Brain pericyte (primary cell): ENCODE data around the gene DHX38.
"Not testable (repeated sequence)": the region's sequence is repeated elsewhere in the genome, so short reads cannot be mapped to it uniquely, and the experiment has no call there.

Source experiments
- DNase-seq: peaks from one replicate; pipeline ENCODE4 v3.0.0-alpha.2; 2012; ENCODE audit warnings: low read depth, low spot score

DHX38 gene

DNA sequence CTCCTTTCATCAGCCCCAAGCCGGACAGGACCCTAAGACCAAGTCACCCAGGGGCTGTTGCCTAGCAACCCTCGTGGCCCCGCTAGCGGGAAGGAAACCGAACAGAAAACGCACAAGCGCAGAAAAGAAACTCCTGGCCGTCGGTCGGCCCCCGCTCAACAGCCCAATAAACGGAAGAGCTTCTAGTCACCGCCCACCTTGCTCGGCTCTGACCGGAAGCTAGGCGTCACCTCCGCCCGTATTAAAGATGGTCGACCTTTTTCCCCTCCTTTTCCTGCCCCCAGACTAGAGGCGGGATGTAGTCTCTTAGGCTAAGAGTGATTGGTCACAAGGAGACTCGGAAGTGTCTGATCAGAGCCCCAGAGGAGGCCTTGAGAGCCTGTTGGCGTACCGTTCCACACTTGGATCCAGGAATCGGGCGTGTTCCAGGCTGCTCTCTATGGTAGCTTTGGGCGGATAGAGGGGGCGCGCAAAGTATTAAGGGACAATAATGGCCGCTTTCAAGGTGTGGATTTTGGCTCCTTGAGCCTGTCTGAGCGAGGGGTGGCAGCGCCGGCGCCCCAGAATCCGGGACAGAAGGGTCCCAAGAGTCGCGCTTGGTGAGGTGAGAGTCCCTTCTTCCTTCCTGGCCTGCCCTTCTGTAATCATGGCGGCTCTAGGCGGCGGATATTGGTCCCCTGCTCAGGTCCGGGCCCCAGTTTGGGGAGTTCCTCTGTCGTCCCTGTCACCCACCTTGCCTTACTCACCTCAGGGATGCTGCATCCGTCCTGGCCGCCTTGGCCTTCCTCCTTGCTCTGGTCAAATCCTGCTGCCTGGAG is at the start of gene DHX38, which contains the start of gene TXNL4B:
TSS of gene DHX38 (plus strand) at position 400 of the 818 bp plus-strand sequence. CDS start 2,311 bp downstream, outside the sequence.
TSS of gene TXNL4B (minus strand) at position 173 of the 818 bp plus-strand sequence. CDS start 2,871 bp downstream, outside the sequence.
- peak; percentile 97 for DNase-seq

DNA sequence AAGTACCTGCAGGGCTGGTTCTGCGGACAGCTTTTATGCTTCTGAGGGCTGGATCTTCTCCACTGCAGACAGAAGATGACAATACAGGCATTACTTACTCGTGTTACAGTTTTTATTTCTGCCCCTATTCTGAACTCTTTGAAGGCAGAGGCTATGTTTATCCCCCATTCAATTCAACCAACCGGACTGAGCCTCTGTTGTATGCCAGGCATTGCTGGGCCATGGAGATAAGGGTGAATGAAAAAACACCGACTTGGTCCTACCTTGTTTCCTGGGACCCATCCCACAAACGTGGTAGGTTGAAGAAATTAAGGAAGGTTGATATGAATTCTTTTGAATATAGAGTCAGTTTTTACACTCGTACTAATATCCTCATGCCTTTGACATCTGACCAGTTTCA is 49.4 kb upstream of the DHX38 start:
- DNase-seq, result no peak

DNA sequence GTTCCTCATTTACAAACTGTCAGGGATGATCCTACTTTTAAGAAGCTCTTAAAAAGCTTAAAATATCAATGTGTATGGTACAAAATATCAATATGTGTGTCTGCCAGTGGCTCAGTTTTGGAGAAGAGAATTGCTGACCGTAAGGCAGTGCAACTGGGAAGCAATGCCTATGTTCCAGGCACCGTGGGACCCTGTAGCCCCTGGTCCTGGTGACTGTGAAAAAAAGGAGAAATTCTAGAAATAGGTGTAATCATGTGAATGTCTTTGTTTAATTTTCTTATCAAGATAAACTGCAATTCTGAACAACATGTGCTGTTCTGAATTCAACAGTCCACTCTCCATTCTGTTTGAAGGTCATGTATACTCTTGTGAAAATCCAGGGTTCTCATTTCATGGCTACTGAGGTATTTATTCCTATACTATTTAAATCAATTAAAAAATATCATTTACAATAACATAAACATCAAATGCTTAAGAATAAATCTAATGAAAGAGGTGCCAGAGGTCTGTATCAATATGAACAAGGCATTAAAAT is 48.8 kb upstream of the DHX38 start:
- no peak for DNase-seq

DNA sequence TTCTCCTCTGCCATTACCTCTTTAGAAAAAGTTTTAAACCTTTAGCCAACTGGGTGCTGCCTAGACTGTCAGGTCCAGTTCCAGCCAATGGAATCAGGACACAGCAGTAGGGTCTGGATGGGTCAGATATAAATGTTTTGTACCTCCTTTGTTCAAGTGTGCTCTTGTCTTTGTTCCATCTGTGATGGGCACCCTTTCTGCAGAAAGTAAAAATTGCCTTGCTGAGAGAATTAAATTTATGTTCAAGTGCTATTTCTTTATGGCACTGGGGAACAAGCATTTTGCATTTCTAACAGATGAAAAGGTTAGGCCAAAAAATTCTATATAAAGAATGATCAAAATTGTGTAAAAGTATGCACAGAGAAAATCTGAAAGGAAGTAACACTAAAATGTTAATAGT is 44.5 kb upstream of the DHX38 start:
- no peak for DNase-seq

DNA sequence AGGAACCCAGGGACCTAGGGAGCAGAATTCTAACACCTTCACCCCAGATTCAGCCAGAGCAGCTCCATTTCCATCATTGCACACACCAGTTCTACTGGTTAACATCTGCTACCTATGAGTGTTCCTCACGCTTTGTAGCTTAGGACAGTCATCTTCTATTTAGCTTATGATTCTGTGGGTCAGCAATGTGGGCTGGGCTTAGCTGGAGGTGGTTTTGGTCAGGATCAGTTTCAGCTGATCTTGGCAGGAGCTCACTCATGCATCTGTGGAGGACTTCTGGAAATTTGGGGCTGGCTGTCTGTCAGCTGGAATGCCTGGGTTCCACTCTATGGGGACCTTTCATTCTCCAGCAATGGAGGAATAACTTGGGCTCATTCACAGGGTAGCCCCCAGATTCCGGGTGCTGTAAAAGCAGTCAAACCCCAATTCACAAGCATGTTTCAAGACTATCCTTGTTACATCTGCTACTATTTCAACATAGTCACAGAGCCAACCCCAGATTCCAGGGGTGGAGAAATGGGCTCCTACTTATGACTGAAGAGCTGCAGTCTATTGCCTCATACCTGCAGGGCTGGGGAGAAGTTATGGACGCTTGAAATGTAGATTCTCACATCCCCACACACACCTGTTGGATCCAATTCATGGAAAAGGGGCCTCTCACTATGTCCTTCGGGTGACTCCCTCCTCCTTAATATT is 42.7 kb upstream of the DHX38 start:
- no peak for DNase-seq

DNA sequence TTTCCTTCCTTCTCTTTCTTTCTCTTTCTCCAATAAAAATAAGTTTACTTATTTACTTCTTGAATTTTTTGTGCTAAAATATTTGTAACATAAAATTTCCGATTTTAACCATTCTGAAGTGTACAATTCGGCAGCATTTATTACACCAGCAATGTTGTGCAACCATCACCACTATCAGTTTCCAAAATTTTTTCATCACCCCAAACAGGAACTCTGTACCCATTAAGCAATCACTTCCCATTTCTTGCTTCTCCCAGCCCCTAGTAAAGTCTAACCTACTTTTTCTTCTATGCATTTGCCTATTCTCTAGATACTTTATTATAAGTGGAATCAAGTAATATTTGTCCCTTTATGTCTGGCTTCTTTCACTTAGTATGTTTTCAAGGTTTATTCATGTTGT is 41.8 kb upstream of the DHX38 start:
- DNase-seq, result no peak

DNA sequence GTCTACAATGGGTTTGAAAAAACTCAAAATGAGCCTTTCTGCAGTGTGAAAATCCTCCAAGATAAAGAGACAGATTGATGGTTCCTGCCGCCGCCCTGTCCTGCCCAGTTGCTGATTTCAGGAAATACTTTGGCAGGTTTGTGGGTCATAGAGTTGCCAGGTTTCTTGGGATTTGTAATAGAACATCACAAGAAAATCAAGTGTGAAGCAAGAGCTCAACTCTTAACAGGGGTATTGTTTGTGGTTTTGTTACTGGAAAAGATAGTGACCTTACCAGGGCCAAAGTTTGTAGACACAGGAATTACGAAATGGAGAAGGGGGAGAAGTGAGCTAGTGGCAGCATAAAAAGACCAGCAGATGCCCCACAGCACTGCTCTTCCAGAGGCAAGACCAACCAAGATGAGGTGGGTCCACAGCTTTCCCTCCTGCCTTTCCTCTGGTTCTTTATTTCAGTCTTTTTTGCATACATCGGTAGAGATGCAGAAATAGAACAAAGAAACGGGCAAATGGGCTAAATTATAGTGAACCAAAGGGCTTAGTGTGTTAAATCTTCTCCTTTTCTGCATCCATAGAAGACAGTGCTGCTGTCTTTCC is 39.3 kb upstream of the DHX38 start, which contains the start of gene HP:
TSS of gene HP (plus strand) at position 252 of the 594 bp plus-strand sequence. CDS start at position 400, 148 bp downstream.
- DNase-seq, result not testable (repeated sequence)

DNA sequence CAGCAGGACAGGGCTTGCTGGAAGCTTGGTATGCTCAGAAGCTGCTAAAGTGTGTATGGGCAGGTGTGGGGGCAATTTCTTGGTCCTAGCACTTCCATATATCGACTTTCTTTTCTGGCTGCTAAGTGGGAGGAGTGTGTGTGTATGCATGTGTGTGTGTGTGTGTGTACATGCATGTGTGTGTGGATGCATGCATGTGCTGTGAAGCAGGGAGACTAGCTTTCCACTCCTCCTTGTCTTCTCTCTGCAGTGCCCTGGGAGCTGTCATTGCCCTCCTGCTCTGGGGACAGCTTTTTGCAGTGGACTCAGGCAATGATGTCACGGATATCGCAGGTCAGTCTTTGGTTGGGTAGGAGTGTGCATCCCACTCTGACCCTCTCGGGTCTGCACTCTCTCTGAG is 37.7 kb upstream of the DHX38 start:
- no peak for DNase-seq

DNA sequence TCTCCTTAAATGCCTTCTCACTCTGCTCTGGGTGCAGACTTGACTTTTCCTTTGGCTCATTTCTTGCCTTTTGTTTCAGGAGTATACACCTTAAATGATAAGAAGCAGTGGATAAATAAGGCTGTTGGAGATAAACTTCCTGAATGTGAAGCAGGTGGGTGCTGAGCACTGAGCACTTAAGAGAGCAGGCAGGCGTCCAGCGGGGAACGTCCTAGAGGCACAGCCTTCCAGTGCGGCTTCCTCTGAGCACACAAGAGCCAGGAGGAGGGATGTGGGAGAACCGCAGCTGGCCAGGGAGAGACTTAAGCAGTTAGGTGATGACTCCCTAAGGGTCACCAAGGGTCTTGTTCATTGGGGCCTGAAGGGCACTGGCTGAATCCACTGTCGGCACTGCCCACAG is 36.3 kb upstream of the DHX38 start:
- not testable (repeated sequence) for DNase-seq

DNA sequence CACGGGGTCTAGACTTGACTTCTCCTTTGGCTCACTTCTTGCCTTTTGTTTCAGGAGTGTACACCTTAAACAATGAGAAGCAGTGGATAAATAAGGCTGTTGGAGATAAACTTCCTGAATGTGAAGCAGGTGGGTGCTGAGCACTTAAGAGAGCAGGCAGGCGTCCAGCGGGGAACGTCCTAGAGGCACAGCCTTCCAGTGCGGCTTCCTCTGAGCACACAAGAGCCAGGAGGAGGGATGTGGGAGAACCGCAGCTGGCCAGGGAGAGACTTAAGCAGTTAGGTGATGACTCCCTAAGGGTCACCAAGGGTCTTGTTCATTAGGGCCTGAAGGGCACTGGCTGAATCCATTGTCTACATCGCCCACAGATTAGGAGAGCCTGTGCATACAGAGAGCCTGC is 34.6 kb upstream of the DHX38 start:
- DNase-seq, result not testable (repeated sequence)

DNA sequence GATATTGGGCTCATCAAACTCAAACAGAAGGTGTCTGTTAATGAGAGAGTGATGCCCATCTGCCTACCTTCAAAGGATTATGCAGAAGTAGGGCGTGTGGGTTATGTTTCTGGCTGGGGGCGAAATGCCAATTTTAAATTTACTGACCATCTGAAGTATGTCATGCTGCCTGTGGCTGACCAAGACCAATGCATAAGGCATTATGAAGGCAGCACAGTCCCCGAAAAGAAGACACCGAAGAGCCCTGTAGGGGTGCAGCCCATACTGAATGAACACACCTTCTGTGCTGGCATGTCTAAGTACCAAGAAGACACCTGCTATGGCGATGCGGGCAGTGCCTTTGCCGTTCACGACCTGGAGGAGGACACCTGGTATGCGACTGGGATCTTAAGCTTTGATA is 33.2 kb upstream of the DHX38 start:
- DNase-seq, result no peak

DNA sequence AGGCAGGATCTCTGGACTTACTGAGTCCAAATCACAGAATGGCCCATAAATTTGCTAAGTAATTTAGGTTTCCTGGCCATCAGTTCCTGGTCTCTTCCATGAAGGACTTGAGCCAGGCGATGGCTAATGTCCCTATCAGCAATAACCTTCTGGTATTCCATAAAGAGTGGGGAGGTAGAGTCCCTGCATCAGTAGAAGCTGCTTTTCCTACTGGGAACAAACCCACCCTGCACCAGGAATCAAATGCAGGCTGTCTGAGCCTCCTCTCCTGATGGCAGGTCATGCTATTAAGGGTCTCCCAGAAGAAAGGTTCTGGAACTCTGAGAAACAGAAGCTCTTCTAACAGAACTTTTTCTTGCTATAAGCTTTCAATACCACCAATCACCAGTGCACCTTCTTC is 32.1 kb upstream of the DHX38 start:
- no peak for DNase-seq

DNA sequence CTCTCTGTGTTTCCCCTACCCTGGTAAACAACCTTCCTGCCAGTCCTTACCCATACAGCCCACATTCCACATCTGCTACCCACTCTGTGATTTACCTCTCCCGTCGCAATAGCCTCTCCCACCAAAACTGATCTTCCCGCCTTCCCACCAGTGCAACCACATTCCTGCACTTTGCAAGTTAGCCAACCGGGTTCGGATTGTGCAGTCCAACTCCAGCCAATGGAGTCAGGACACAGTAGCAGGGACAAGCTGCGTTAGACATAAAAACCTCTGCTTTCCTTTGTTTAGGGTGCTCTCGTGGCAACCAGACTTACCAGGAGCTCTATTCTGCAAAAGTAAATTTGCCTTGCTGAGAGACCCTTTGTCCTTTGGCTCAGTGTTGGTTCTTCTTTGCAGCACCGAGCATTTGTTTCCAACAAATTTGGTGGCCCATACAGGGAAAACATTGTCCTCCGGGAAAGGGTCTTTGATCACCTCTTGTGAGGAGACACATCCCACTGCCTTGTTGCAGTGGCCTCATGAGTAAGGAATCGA is 29.2 kb upstream of the DHX38 start:
- DNase-seq, result no peak

DNA sequence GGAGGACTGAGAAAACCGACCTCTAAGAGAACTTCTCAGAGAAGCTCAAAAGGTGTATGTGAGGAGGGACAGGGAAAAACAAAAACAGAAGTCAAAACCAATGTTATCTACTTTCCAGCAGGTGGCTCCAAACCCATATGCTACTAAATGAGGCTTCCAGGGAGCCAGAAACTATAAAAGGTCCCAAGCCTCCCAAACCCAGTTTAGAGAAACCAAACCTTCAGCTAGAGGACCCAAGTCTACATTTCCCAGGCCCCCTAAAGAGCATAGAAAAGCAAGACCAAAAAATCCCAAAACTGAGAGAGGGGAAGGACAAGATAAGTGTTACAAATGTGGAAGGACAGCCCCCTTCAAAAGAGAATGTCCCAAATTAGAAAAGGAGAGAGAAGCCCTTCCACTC is 26.9 kb upstream of the DHX38 start:
- no peak for DNase-seq

DNA sequence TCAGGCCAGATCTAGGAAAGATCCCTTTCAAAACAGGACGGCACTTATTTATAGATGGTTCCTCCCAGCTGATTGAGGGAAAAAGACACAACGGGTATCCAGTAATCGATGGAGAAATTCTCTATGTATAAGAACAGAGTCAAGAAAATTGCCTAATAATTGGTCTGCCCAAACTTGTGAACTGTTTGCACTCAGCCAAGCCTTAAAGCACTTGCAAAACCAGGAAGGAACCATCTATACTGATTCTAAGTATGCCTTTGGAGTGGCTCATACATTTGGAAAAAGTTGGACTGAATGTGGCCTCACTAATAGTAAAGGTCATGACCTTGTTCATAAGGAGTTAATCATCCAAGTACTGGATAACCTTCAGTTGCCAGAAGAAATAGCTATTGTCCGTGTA is 24.7 kb upstream of the DHX38 start:
- no peak for DNase-seq

DNA sequence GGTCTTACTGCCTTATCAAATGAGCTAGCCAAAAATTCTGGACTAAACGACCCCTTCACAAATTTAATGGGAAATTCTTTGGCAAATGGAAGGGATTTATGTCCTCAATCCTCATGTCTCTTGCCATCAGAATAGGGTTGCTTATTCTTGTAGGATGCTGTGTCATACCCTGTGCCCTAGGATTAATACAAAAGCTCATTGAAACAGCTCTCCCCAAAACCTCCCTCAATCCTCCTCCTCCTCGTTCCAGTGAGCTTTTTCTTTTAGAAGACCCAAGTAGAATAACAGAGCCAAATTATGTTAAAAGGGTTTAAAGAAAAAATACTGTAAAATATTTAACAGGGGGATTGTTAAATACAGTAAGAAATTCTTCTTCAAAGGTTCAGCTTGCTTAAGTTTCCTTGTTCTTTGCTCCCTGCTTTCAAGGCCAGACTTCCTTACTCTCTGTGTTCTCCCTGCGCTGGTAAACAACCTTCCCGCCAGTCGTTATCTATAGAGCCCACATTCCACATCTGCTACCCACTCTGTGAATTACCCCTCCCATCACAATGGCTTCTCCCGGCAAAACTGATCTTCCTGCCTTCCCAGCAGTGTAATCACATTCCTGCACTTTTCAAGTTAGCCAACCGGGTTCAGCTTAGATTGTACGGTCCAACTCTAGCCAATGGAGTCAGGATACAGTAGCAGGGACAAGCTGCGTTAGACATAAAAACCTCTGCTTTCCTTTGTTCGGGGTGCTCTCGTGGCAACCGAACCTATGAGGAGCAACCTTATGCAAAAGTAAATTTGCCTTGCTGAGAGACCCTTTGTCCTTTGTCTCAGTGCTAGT is 20.9 kb upstream of the DHX38 start:
- no peak for DNase-seq

DNA sequence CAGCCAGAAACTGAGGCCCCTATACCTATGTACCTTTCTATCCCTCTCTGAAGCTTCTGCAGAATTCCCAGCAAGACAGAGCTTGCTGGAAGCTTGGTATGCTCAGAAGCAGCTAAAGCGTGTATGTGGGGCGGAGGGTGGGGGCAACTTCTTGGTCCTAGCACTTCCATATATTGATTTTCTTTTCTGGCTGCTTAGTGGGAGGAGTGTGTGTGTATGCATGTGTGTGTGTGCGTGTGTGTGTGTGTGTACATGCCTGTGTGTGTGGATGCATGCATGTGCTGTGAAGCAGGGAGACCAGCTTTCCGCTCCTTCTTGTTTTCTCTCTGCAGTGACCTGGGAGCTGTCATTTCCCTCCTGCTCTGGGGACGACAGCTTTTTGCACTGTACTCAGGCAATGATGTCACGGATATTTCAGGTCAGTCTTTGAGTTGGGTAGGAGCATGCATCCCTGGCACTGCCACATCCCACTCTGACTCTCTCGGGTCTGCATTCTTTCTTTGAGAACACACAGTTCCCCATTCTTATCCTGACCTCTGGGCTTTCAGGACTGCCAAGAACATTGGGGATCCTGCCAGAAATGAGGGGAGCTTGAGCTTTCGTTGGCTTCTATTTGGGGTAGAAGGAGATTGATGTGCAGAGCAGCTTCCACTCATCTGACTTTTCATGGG is 20.0 kb upstream of the DHX38 start:
- no peak for DNase-seq

DNA sequence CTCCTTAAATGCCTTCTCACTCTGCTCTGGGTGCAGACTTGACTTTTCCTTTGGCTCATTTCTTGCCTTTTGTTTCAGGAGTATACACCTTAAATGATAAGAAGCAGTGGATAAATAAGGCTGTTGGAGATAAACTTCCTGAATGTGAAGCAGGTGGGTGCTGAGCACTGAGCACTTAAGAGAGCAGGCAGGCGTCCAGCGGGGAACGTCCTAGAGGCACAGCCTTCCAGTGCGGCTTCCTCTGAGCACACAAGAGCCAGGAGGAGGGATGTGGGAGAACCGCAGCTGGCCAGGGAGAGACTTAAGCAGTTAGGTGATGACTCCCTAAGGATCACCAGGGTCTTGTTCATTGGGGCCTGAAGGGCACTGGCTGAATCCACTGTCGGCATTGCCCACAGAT is 18.6 kb upstream of the DHX38 start:
- not testable (repeated sequence) for DNase-seq

DNA sequence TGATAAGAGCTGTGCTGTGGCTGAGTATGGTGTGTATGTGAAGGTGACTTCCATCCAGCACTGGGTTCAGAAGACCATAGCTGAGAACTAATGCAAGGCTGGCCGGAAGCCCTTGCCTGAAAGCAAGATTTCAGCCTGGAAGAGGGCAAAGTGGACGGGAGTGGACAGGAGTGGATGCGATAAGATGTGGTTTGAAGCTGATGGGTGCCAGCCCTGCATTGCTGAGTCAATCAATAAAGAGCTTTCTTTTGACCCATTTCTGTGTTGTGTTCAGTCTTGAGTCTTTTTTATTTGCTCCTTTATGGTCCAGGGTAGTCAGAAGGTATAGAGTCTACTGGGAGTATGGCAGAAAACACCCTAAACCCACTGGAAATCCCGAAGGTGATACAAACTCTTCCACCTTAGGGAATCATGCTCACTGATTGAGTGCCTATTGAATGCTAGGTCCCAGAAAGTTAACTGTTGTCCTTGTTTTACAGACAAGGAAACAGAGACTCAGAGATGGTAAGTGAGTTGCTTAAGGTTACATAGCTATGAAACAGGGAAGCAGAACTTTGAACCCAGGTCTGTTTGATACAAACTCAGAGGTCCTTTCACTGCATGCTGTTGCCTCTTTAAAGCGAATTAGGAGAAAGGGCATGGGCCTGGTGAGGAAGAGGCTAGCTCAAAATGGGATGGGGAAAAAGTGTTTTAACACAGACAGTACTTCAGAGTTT is 16.5 kb upstream of the DHX38 start:
- not testable (repeated sequence) for DNase-seq
